GM19193 (cell line): ENCODE results near the gene SLCO2B1.

Experiments used
- POLR2A ChIP-seq: IDR thresholded peaks from 4 replicates; pipeline ENCODE4 v1.6.1; 2011; ENCODE audit not compliant: insufficient read depth, insufficient read length; ENCODE audit errors: extremely low read depth

The SLCO2B1 gene

GRCh38 chr11:75191330-75191717, 40.4 kb downstream of the SLCO2B1 start:
- TF ChIP-seq POLR2A = no peak

- TF ChIP-seq POLR2A = no peak
Observed at GRCh38 chr11:75193271-75193670, 42.4 kb downstream of the SLCO2B1 start.

GRCh38 chr11:75193711-75194110, 42.8 kb downstream of the SLCO2B1 start:
- no peak for TF ChIP-seq POLR2A

- TF ChIP-seq POLR2A = no peak
Observed at GRCh38 chr11:75194147-75194546, 43.2 kb downstream of the SLCO2B1 start.

- no peak for TF ChIP-seq POLR2A
Observed at GRCh38 chr11:75195167-75195962, 44.5 kb downstream of the SLCO2B1 start.

- no peak for TF ChIP-seq POLR2A
Observed at GRCh38 chr11:75196426-75196825, 45.5 kb downstream of the SLCO2B1 start.

GRCh38 chr11:75197512-75198277, 46.8 kb downstream of the SLCO2B1 start:
- TF ChIP-seq POLR2A = no peak

- no peak for TF ChIP-seq POLR2A
Observed at GRCh38 chr11:75198278-75198973, 47.5 kb downstream of the SLCO2B1 start.

- TF ChIP-seq POLR2A = no peak
Observed at GRCh38 chr11:75199412-75199955, 48.6 kb downstream of the SLCO2B1 start.

- TF ChIP-seq POLR2A = no peak
Observed at GRCh38 chr11:75200051-75200450, 49.1 kb downstream of the SLCO2B1 start.

GRCh38 chr11:75200531-75200930, 49.6 kb downstream of the SLCO2B1 start:
- no peak for TF ChIP-seq POLR2A

- TF ChIP-seq POLR2A = no peak
Observed at GRCh38 chr11:75201771-75202170, 50.9 kb downstream of the SLCO2B1 start.

GRCh38 chr11:75202195-75202594, 51.3 kb downstream of the SLCO2B1 start:
- no peak for TF ChIP-seq POLR2A

GRCh38 chr11:75203138-75203537, 52.2 kb downstream of the SLCO2B1 start:
- TF ChIP-seq POLR2A = no peak

GRCh38 chr11:75203641-75204011, 52.7 kb downstream of the SLCO2B1 start:
- no peak for TF ChIP-seq POLR2A
